Measurements from ENCODE around the gene HRH2.

- TF ChIP-seq CTCF (IDR thresholded peaks at IDR 0.05) (no peak), POLR2A (IDR thresholded peaks at IDR 0.05) (no peak)
Measured at GRCh38 chr5:175709276-175709781, 51.5 kb downstream of the HRH2 start.
